ENCODE data around the gene JMJD1C. TPM values are rescaled to one million over a fixed set of nuclear protein-coding genes. Genes with fewer than 3 reads are reported as not detected.

Gene JMJD1C
- total and polyA plus RNA-seq, 10 of the 15 experiments (the other 5 are each of a cell fraction or from before 2014, with no cell fraction given): 31.2 to 83.3 (median 49.5) TPM

- TF ChIP-seq ZNF592 (IDR thresholded peaks at IDR 0.05) (no peak), TCF3 (IDR thresholded peaks at IDR 0.05; ENCODE audit: borderline replicate concordance, insufficient read depth, low read depth, low read length) (0 out of 2 replicates have a peak, but pooled peaks have one; percentile 10), FOXM1 (IDR thresholded peaks at IDR 0.05; ENCODE audit: low read depth, low read length) (no peak), ASH2L (IDR thresholded peaks at IDR 0.05; ENCODE audit: borderline replicate concordance, low read depth) (0 out of 2 replicates have a peak, but pooled peaks have one; percentile 4), EP300 (IDR thresholded peaks at IDR 0.05; ENCODE audit: borderline replicate concordance in 1 of 2, control insufficient read depth in 1 of 2, low read depth in 2 of 2, low read length in 2 of 2) (no peak), BCLAF1 (IDR thresholded peaks at IDR 0.05) (0 out of 2 replicates have a peak, but pooled peaks have one; percentile 7), E2F4 (IDR thresholded peaks at IDR 0.05; ENCODE audit: low read depth, low read length) (peak; percentile 46; the same call in 1 of the 2 replicates), RUNX3 (IDR thresholded peaks at IDR 0.05; ENCODE audit: low read length) (peak; percentile 4; the same call in 1 of the 2 replicates), ZSCAN29 (IDR thresholded peaks at IDR 0.05) (no peak), MTA3 (IDR thresholded peaks at IDR 0.05; ENCODE audit: borderline replicate concordance, low read length) (no peak), BACH1 (IDR thresholded peaks at IDR 0.05; ENCODE audit: borderline replicate concordance) (no peak; the same call in 1 of the 2 replicates), FOS (IDR thresholded peaks at IDR 0.05; ENCODE audit: borderline replicate concordance, extremely low read depth, insufficient read length) (no peak), WRNIP1 (IDR thresholded peaks at IDR 0.05; ENCODE audit: borderline replicate concordance, low read depth, low read length) (no peak), RCOR1 (conservative IDR thresholded peaks at IDR 0.05; ENCODE audit: low read depth, low read length) (no peak), PAX8 (IDR thresholded peaks at IDR 0.05) (0 out of 2 replicates have a peak, but pooled peaks have one; percentile 35), PRDM15 (CRISPR knock-in tag; IDR thresholded peaks at IDR 0.05) (no peak)
Measured at GRCh38 chr10:63464402-63465292, 1.1 kb downstream of the JMJD1C start (continued).

All from GM12878 (cell line).